ENCODE measurements around the gene PRKCH.

DNA sequence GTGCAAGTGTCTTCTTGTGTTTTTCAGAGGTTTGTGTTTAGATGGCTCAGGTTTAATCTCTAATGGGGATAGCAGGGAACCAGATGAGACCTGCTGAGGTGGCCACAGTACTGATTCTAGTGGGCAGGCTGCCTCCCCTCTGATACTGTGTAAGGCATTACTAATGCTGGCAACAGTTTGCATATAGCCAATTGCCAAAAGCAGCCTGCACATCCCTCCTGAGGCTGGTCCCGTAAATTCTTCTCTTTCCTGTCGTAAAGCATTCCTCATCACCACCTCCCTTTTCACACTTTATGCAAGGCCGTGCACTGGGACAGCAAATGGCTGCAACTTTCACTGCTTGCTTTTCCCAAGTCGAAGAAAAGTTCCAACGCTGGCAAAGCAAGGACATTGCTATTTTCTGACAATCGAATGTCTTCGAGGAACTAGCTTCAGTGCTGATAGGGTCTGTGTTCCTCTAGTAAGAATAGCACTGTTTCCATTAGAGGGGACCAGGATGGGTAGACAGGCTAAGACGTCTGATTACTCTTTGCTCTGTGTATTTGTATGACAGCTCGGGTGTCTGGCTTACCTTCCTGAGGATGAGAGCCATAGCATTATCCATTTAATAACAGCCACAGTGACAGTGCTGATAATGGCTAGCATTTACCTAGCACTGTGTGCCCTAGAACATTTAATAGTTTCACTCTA lies 195.7 kb downstream of the PRKCH start:
- TF ChIP-seq, protein P1, sequence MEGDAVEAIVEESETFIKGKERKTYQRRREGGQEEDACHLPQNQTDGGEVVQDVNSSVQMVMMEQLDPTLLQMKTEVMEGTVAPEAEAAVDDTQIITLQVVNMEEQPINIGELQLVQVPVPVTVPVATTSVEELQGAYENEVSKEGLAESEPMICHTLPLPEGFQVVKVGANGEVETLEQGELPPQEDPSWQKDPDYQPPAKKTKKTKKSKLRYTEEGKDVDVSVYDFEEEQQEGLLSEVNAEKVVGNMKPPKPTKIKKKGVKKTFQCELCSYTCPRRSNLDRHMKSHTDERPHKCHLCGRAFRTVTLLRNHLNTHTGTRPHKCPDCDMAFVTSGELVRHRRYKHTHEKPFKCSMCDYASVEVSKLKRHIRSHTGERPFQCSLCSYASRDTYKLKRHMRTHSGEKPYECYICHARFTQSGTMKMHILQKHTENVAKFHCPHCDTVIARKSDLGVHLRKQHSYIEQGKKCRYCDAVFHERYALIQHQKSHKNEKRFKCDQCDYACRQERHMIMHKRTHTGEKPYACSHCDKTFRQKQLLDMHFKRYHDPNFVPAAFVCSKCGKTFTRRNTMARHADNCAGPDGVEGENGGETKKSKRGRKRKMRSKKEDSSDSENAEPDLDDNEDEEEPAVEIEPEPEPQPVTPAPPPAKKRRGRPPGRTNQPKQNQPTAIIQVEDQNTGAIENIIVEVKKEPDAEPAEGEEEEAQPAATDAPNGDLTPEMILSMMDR (IDR thresholded peaks at IDR 0.05) = no peak
- no peak for TF ChIP-seq EP300 (IDR thresholded peaks at IDR 0.05)
